ENCODE measurements around the gene RAB7B. TPM values are rescaled to one million over a fixed set of nuclear protein-coding genes. Genes with fewer than 3 reads are reported as not detected.

The RAB7B gene
- total and polyA plus RNA-seq, 9 of the 15 experiments (the other 6 are each of a cell fraction or from before 2014, with no cell fraction given) = 0.03 to 0.29 (median 0.07) TPM; not detected in 4

GRCh38 chr1:206005778-206006180, 2.6 kb upstream of the RAB7B start:
- H3K9me3 ChIP-seq (replicated peaks; ENCODE audit: control insufficient read depth, insufficient read depth, low read depth, low read length) = no peaks in the 10 kb centered on the region
- TF ChIP-seq MAX (CRISPR knock-in tag; IDR thresholded peaks at IDR 0.05) (peak; percentile 54), TSC22D4 (tag; IDR thresholded peaks at IDR 0.05) (no peak), E2F6 (IDR thresholded peaks at IDR 0.05; ENCODE audit: borderline replicate concordance in 1 of 2, extremely low read depth in 1 of 2, insufficient read depth in 1 of 2, insufficient read length in 1 of 2, low read depth in 1 of 2, low read length in 1 of 2, poor library complexity in 1 of 2, severe bottlenecking in 1 of 2) (peak in 1 of 2 experiments; percentile 15), C11orf30 (IDR thresholded peaks at IDR 0.05; ENCODE audit: low read depth) (peak; percentile 35; the same call in 1 of the 2 replicates)
- H2AFZ ChIP-seq (ENCODE audit: low read depth, low read length) = no peak overlapping the region
- no peaks in the 10 kb centered on the region for H3K79me2 ChIP-seq (ENCODE audit: control insufficient read depth, insufficient read depth, low read length)
- H3K36me3 ChIP-seq (ENCODE audit: control insufficient read depth, insufficient read depth, low read length) = no peaks in the 10 kb centered on the region
- DNase-seq (ENCODE audit: extremely low read depth in 1 of 4, low spot score in 3 of 4) (no peak), FAIRE-seq (no peak), ATAC-seq (no peak)
- H3K4me3 ChIP-seq = no peak overlapping the region
- POLR2A ChIA-PET = interaction anchor here (1.0 kb wide), 1 partner anchor 37 kb away, joined by 3 read pairs; no protein-coding TSS in a partner anchor
- CTCF ChIA-PET (ENCODE audit: low intra/inter-chr PET ratio) = no interaction called here
- no TSS peak for BruUV-seq (replicated peaks)
- intact Hi-C loops (cut with micrococcal nuclease) (no loop called here), in situ Hi-C loops (cut with MboI) (no loop called here)
- H4K20me1 ChIP-seq (replicated peaks; ENCODE audit: control insufficient read depth, insufficient read depth, low read length) = no peaks in the 10 kb centered on the region; the same call in none of the 2 replicates
- H3K27me3 ChIP-seq (ENCODE audit: control insufficient read depth in 2 of 2, insufficient read depth in 2 of 2, low read length in 2 of 2) = peaks cover 20 to 57% of the 10 kb centered on the region in 2 experiments
- WGBS (ENCODE audit: insufficient coverage, low coverage, missing lambda C conversion rate) = 2% methylated on average over 8 of the region's 8 CpGs
- no peaks in the 10 kb centered on the region for H3K9me1 ChIP-seq (ENCODE audit: control insufficient read depth, insufficient read depth, low read length)
- H3K9ac ChIP-seq (ENCODE audit: insufficient read depth in 1 of 2, low read depth in 2 of 2, low read length in 2 of 2) = no peak overlapping the region
- H3K27ac ChIP-seq (ENCODE audit: extremely low read depth, low read depth, low read length) = no peak overlapping the region
- H3K4me1 ChIP-seq (replicated peaks in 1 of 2; ENCODE audit: control insufficient read depth in 2 of 2, insufficient read depth in 2 of 2, low read length in 2 of 2) = peaks cover 8 to 16% of the 10 kb centered on the region in 2 experiments
- no peak overlapping the region for H3K4me2 ChIP-seq (ENCODE audit: insufficient read depth, low read length)
